OCI-LY3 (cell line): ENCODE data around the gene SHISA6.

ENCODE experiments used
- H2AFZ ChIP-seq: fragments of 200-600, 300-600 bp; shearing (Covaris generic); 2 replicates; pipeline ENCODE4 v1.6.0; 2014; ENCODE audit warnings: antibody characterized with exemption, low read depth, low read length
- H3K27ac ChIP-seq: fragments of 200-600, 300-600 bp; sonication (generic); 2 replicates; pipeline ENCODE4 v1.5.1; 2014; ENCODE audit warnings: mild to moderate bottlenecking, low read length, moderate library complexity, mixed read lengths
- H3K27me3 ChIP-seq: fragments of 200-600, 300-600 bp; sonication (generic); 2 replicates; pipeline ENCODE4 v1.6.1; 2014; ENCODE audit warnings: low read depth, low read length, mixed read lengths
- H3K36me3 ChIP-seq: fragments of 200-600, 300-600 bp; sonication (generic); replicated peaks from 2 replicates; pipeline ENCODE3; 2014; ENCODE audit warnings: low read depth, low read length, mixed read lengths
- H3K4me1 ChIP-seq: fragments of 300-600, 200-600 bp; sonication (generic); 2 replicates; pipeline ENCODE4 v1.6.1; 2014; ENCODE audit warnings: low read length, mixed read lengths
- H3K4me2 ChIP-seq: fragments of 200-600, 300-600 bp; sonication (generic); 2 replicates; pipeline ENCODE4 v1.6.1; 2014; ENCODE audit warnings: low read length, mixed read lengths
- H3K4me3 ChIP-seq: fragments of 300-600, 200-600 bp; sonication (generic); 2 replicates; pipeline ENCODE4 v1.5.1; 2014; ENCODE audit warnings: antibody characterized with exemption, mild to moderate bottlenecking, low read length, moderate library complexity
- H3K79me2 ChIP-seq: fragments of 300-600, 200-600 bp; shearing (Covaris generic); 2 replicates; pipeline ENCODE4 v1.6.1; 2014; ENCODE audit warnings: mild to moderate bottlenecking, low read length, mixed read lengths
- H3K9ac ChIP-seq: fragments of 300-600, 200-600 bp; shearing (Covaris generic); 2 replicates; pipeline ENCODE4 v1.6.0; 2014; ENCODE audit warnings: mild to moderate bottlenecking, low read length, moderate library complexity
- H3K9me3 ChIP-seq: fragments of 200-600, 300-600 bp; shearing (Covaris generic); 2 replicates; pipeline ENCODE4 v1.6.1; 2014; ENCODE audit warnings: low read length, mixed read lengths; ENCODE audit not compliant: insufficient read depth
- H4K20me1 ChIP-seq: fragments of 200-600, 300-600 bp; sonication (generic); 2 replicates; pipeline ENCODE4 v1.6.1; 2016; ENCODE audit warnings: low read length, mixed read lengths; ENCODE audit not compliant: insufficient read depth
- EZH2phosphoT487 ChIP-seq: fragments of 200-600 bp; shearing (Covaris generic); IDR thresholded peaks from 2 replicates; pipeline ENCODE4 v1.6.1; 2018; ENCODE audit warnings: antibody characterized with exemption, mixed run types, low read depth
- TF ChIP-seq, protein P1 (sequence below): fragments of 200-600, 300-600 bp; sonication (generic); IDR thresholded peaks from 2 replicates; pipeline ENCODE4 v1.5.1; 2014; ENCODE audit warnings: antibody characterized with exemption, low read length, low read depth

SHISA6 gene

DNA sequence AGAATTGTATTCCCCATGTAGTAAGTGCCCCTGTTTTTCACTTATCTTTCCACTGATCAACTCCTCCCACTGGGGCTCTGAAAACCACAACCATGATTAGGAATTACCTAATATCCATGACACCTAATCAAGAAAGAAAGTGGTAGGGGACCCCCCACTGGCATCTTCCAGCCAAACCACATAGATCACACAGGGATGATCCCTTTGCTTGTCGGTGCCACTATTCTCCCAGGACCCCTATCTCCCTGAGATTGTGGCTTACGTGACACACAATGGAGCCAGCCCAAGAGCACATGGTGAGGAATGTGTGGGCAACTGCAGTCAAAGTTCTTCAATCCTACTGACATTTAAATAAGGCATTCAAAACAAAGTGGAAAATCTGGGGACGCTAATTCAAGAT, 339.7 kb downstream of the SHISA6 start:
- no peak overlapping the region for H3K4me3 ChIP-seq

DNA sequence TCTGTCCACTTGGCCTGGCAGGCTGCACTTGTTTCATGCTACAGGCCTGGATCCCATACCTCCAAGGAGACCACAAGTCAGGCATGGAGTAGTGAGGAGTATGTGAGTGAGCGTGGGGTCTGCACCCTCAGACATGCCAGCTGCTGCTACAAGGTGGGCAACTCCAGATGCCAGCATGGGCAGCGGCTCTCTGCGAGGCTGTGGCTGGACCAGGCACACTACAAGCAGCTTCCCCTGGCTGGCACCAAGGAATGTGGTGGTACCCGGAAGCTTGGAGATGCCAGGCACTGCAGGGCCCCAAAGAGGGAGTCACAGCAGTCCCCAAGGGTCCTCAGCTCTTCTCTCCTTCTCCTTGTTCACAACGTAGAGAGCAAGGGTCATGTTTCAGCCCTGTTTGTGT, 341.2 kb downstream of the SHISA6 start:
- Histone ChIP-seq H3K9me3 (no peaks in the 10 kb centered on the region), H3K4me1 (no peaks in the 10 kb centered on the region), H3K27me3 (no peaks in the 10 kb centered on the region), H3K36me3 (no peaks in the 10 kb centered on the region), H3K79me2 (no peaks in the 10 kb centered on the region), H3K4me2 (no peak overlapping the region), H3K4me3 (no peak overlapping the region), H4K20me1 (no peaks in the 10 kb centered on the region), H3K27ac (no peak overlapping the region), H2AFZ (no peak overlapping the region), H3K9ac (no peak overlapping the region)
- TF ChIP-seq, protein P1, sequence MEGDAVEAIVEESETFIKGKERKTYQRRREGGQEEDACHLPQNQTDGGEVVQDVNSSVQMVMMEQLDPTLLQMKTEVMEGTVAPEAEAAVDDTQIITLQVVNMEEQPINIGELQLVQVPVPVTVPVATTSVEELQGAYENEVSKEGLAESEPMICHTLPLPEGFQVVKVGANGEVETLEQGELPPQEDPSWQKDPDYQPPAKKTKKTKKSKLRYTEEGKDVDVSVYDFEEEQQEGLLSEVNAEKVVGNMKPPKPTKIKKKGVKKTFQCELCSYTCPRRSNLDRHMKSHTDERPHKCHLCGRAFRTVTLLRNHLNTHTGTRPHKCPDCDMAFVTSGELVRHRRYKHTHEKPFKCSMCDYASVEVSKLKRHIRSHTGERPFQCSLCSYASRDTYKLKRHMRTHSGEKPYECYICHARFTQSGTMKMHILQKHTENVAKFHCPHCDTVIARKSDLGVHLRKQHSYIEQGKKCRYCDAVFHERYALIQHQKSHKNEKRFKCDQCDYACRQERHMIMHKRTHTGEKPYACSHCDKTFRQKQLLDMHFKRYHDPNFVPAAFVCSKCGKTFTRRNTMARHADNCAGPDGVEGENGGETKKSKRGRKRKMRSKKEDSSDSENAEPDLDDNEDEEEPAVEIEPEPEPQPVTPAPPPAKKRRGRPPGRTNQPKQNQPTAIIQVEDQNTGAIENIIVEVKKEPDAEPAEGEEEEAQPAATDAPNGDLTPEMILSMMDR, result no peak
- no peak for TF ChIP-seq EZH2phosphoT487

More for the DNA sequence above, 339.7 kb downstream of the SHISA6 start:
- Histone ChIP-seq H3K9me3 (no peaks in the 10 kb centered on the region), H3K4me2 (no peak overlapping the region), H3K27ac (no peak overlapping the region), H2AFZ (no peak overlapping the region), H4K20me1 (no peaks in the 10 kb centered on the region), H3K9ac (no peak overlapping the region), H3K27me3 (no peaks in the 10 kb centered on the region), H3K79me2 (no peaks in the 10 kb centered on the region), H3K36me3 (no peaks in the 10 kb centered on the region), H3K4me1 (no peaks in the 10 kb centered on the region)
- no peak for TF ChIP-seq EZH2phosphoT487
- TF ChIP-seq, protein P1, result no peak

GRCh38 chr17:11583306-11583992, 342.4 kb downstream of the SHISA6 start:
- H3K79me2 ChIP-seq, result no peaks in the 10 kb centered on the region
- H3K9me3 ChIP-seq, result no peaks in the 10 kb centered on the region
- H3K4me3 ChIP-seq, result no peak overlapping the region
- no peak overlapping the region for H2AFZ ChIP-seq
- H3K27me3 ChIP-seq, result no peaks in the 10 kb centered on the region
- no peak for TF ChIP-seq EZH2phosphoT487
- TF ChIP-seq, protein P1, result no peak
- no peaks in the 10 kb centered on the region for H4K20me1 ChIP-seq
- no peak overlapping the region for H3K9ac ChIP-seq
- no peak overlapping the region for H3K27ac ChIP-seq
- H3K4me1 ChIP-seq, result no peaks in the 10 kb centered on the region
- H3K36me3 ChIP-seq, result no peaks in the 10 kb centered on the region
- no peak overlapping the region for H3K4me2 ChIP-seq

GRCh38 chr17:11589716-11590115, 348.7 kb downstream of the SHISA6 start:
- Histone ChIP-seq H3K36me3 (no peaks in the 10 kb centered on the region), H3K27ac (no peak overlapping the region), H3K4me2 (no peak overlapping the region), H4K20me1 (no peaks in the 10 kb centered on the region), H3K79me2 (no peaks in the 10 kb centered on the region), H3K9me3 (no peaks in the 10 kb centered on the region), H3K4me1 (no peaks in the 10 kb centered on the region), H3K27me3 (no peaks in the 10 kb centered on the region), H3K9ac (no peak overlapping the region), H3K4me3 (no peak overlapping the region), H2AFZ (no peak overlapping the region)
- no peak for TF ChIP-seq EZH2phosphoT487
- TF ChIP-seq, protein P1, result no peak
